Endothelial cell of umbilical vein (primary cell): Measurements from ENCODE around the gene EQTN. TPM values are rescaled to one million over a fixed set of nuclear protein-coding genes. Genes with fewer than 3 reads are reported as not detected.

ENCODE experiments used
- BruUV-seq: library from RNA; stranded (reverse); fragments of 400-500 nt; replicated peaks from 2 replicates; lab custom pipeline; 2021; lab: Mats Ljungman, UMichigan
- CTCF ChIA-PET: fragments of 300-600, 350-600 bp; sonication (Branson Sonifier 250); formaldehyde crosslinking; loops from one replicate; lab custom pipeline; 2021; ENCODE audit warnings: antibody characterized with exemption, inconsistent platforms; lab: Charles Lee
- POLR2A ChIA-PET: fragments of 300-600, 350-600 bp; sonication (Branson Sonifier 250); formaldehyde crosslinking; loops from one replicate; lab custom pipeline; 2021; ENCODE audit warnings: antibody characterized with exemption, inconsistent platforms; lab: Charles Lee
- DNase-seq: peaks from one replicate; pipeline ENCODE4 v3.0.0-alpha.2; 2011; ENCODE audit warnings: low read depth, low spot score
- FAIRE-seq: peaks from 2 replicates; lab custom pipeline; 2011; peaks lifted over from hg19 to GRCh38; lab: Jason Lieb, UNC
- H2AFZ ChIP-seq: 2 replicates; pipeline ENCODE4 v1.6.0; 2012; ENCODE audit warnings: low read depth, low read length, control low read depth, inconsistent platforms
- H3K27ac ChIP-seq: 2 replicates; pipeline ENCODE4 v1.5.1; 2011; ENCODE audit warnings: low read depth, mild to moderate bottlenecking, control low read depth, low read length, moderate library complexity; ENCODE audit not compliant: insufficient read depth
- H3K27me3 ChIP-seq, 2 experiments: 2 replicates each; pipeline versions ENCODE4 v1.6.0 to v1.6.1; 2011; ENCODE audit warnings: low read length in 2 of 2, mixed read lengths in 1 of 2; ENCODE audit not compliant: control insufficient read depth in 2 of 2, insufficient read depth in 2 of 2
- H3K36me3 ChIP-seq, 2 experiments: 2 replicates in 1 of 2; 3 replicates in 1 of 2; pipeline ENCODE4 v1.5.1; 2011; ENCODE audit warnings: low read length in 2 of 2, mild to moderate bottlenecking in 1 of 2, moderate library complexity in 1 of 2; ENCODE audit not compliant: control insufficient read depth in 2 of 2, insufficient read depth in 2 of 2; ENCODE audit errors: extremely low read depth in 1 of 2
- H3K4me1 ChIP-seq: 3 replicates; pipeline ENCODE4 v1.5.1; 2011; ENCODE audit warnings: mild to moderate bottlenecking, low read length; ENCODE audit not compliant: control insufficient read depth, insufficient read depth; ENCODE audit errors: extremely low read depth
- H3K4me2 ChIP-seq: 2 replicates; pipeline ENCODE4 v1.6.1; 2011; ENCODE audit warnings: low read length, control low read depth, mixed read lengths; ENCODE audit not compliant: insufficient read depth
- H3K4me3 ChIP-seq, 3 experiments: fragments of 200-600 bp in 1 of 3; sonication (generic), shearing (Covaris generic) in 1 of 3; replicated peaks in 1 of 3; 2 replicates each; pipeline ENCODE4 v1.5.1; 2011 to 2016; ENCODE audit warnings: control low read depth in 3 of 3, low read length in 3 of 3, mild to moderate bottlenecking in 2 of 3, inconsistent platforms in 1 of 3, low read depth in 1 of 3, moderate library complexity in 1 of 3; ENCODE audit not compliant: insufficient read depth in 1 of 3
- H3K79me2 ChIP-seq: 2 replicates; pipeline ENCODE4 v1.6.0; 2012; ENCODE audit warnings: low read length, inconsistent platforms; ENCODE audit not compliant: control insufficient read depth, insufficient read depth
- H3K9ac ChIP-seq: replicated peaks from 2 replicates; pipeline ENCODE3; 2011; ENCODE audit warnings: low read length, control low read depth; ENCODE audit not compliant: insufficient read depth; ENCODE audit errors: extremely low read depth
- H3K9me1 ChIP-seq: replicated peaks from 3 replicates; pipeline ENCODE4 v1.6.0; 2011; ENCODE audit warnings: mild to moderate bottlenecking, low read length; ENCODE audit not compliant: control insufficient read depth, insufficient read depth; ENCODE audit errors: extremely low read depth
- H3K9me3 ChIP-seq: replicated peaks from 2 replicates; pipeline ENCODE4 v1.5.1; 2012; ENCODE audit warnings: low read length, inconsistent platforms; ENCODE audit not compliant: control insufficient read depth, insufficient read depth
- H4K20me1 ChIP-seq: replicated peaks from 2 replicates; pipeline ENCODE3; 2011; ENCODE audit warnings: mild to moderate bottlenecking, low read length; ENCODE audit not compliant: control insufficient read depth, insufficient read depth; ENCODE audit errors: extremely low read depth
- CTCF ChIP-seq, 2 donors: IDR thresholded peaks; 1 replicate in 1 of 2; 2 replicates in 1 of 2; pipeline ENCODE4 v1.5.1; 2011; ENCODE audit warnings: low read length in 2 of 2, mild to moderate bottlenecking in 2 of 2, moderate library complexity in 2 of 2, control low read depth in 1 of 2, inconsistent platforms in 1 of 2, low read depth in 1 of 2; ENCODE audit not compliant: insufficient read depth in 1 of 2; ENCODE audit errors: extremely low read depth in 1 of 2
- EZH2 ChIP-seq: IDR thresholded peaks from 2 replicates; pipeline ENCODE4 v1.6.1; 2012; ENCODE audit warnings: borderline replicate concordance, low read depth, mild to moderate bottlenecking, moderate library complexity, low read length, inconsistent platforms; ENCODE audit not compliant: severe bottlenecking
- FOS ChIP-seq: IDR thresholded peaks from 2 replicates; pipeline ENCODE4 v1.6.1; 2011; ENCODE audit warnings: mild to moderate bottlenecking, low read length, moderate library complexity, borderline replicate concordance; ENCODE audit not compliant: insufficient read depth
- GATA2 ChIP-seq: IDR thresholded peaks from 2 replicates; pipeline ENCODE4 v1.7.0; 2011; ENCODE audit warnings: low read depth, mild to moderate bottlenecking, moderate library complexity, mixed read lengths, low read length; ENCODE audit not compliant: insufficient read length, insufficient read depth
- JUN ChIP-seq: IDR thresholded peaks from 2 replicates; pipeline ENCODE4 v1.6.1; 2011; ENCODE audit warnings: borderline replicate concordance, low read depth; ENCODE audit not compliant: insufficient read length, insufficient read depth
- MAX ChIP-seq: IDR thresholded peaks from 2 replicates; pipeline ENCODE4 v1.6.1; 2011; ENCODE audit not compliant: insufficient read depth, insufficient read length
- MYC ChIP-seq: IDR thresholded peaks from one replicate; pipeline ENCODE4 v1.6.1; 2011; ENCODE audit warnings: mild to moderate bottlenecking, low read depth, low read length
- POLR2A ChIP-seq: IDR thresholded peaks from 2 replicates; pipeline ENCODE4 v1.6.1; 2012; ENCODE audit warnings: low read depth, mild to moderate bottlenecking, control low read depth, low read length
- POLR2AphosphoS5 ChIP-seq: IDR thresholded peaks from 2 replicates; pipeline ENCODE4 v1.6.1; 2012; ENCODE audit warnings: low read depth, mild to moderate bottlenecking, control low read depth, low read length, moderate library complexity; ENCODE audit not compliant: insufficient read depth
- dilution Hi-C: fragments of 300-500 bp; cut with MboI; formaldehyde crosslinking; loops from one replicate; pipeline ENCODE4 v1.15.0; 2019; ENCODE audit warnings: low sequenced_read_pairs; ENCODE audit not compliant: extremely low pct_ligation_motif_present
- intact Hi-C: fragments of 100-400 bp; cut with micrococcal nuclease; formaldehyde crosslinking; loops from one replicate; pipeline ENCODE4 v1.10.0; 2022
- polyA plus RNA-seq, 4 experiments: library from polyadenylated mRNA; depleted of rRNA in 3 of 4; stranded (reverse) in 3 of 4; unstranded in 1 of 4; fragments of >200 nt; gene quantifications; 2 replicates each; pipeline versions ENCODE4 v1.2.1 to v1.2.3, GENCODE V29; 2011 to 2012; ENCODE audit warnings: missing spikeins in 1 of 4
- total RNA-seq: library from RNA; stranded (reverse); gene quantifications from 2 replicates; pipeline ENCODE4 v1.2.3, GENCODE V29; 2021

The EQTN gene
- total and polyA plus RNA-seq, 2 donors (not counting 3 experiments of a cell fraction or from before 2014, with no cell fraction given): not detected

GRCh38 chr9:27293996-27294395 is 3.0 kb downstream of the EQTN start:
- H3K79me2 ChIP-seq: no peaks in the 10 kb centered on the region
- no peaks in the 10 kb centered on the region for H3K9me3 ChIP-seq
- ChIA-PET CTCF (interaction anchor here (1.3 kb wide), 1 partner anchor 39 kb away, joined by 3 read pairs; no protein-coding TSS in a partner anchor), POLR2A (no interaction called here)
- H3K36me3 ChIP-seq: no peaks in the 10 kb centered on the region
- H3K4me1 ChIP-seq: no peaks in the 10 kb centered on the region
- H3K9ac ChIP-seq: no peak overlapping the region
- TF ChIP-seq GATA2 (no peak), EZH2 (no peak), POLR2AphosphoS5 (no peak), FOS (no peak), CTCF (IDR thresholded peaks at IDR 0.05; ENCODE audit: extremely low read depth in 1 of 2, insufficient read depth in 1 of 2, low read depth in 1 of 2, low read length in 2 of 2) (no peak), POLR2A (no peak), MAX (no peak), MYC (no peak), JUN (no peak)
- no peak overlapping the region for H3K4me3 ChIP-seq
- H4K20me1 ChIP-seq: no peaks in the 10 kb centered on the region
- no peaks in the 10 kb centered on the region for H3K9me1 ChIP-seq
- no peak overlapping the region for H2AFZ ChIP-seq
- FAIRE-seq: no peak
- H3K27me3 ChIP-seq: peaks cover 0 to 6% of the 10 kb centered on the region in 2 experiments
- dilution Hi-C loops: no loop called here
- no TSS peak for BruUV-seq
- intact Hi-C loops: no loop called here
- no peak overlapping the region for H3K4me2 ChIP-seq
- DNase-seq: no peak
- H3K27ac ChIP-seq: no peak overlapping the region
